Activated CD4-positive, CD25-positive, alpha-beta regulatory T cell treated with anti-CD3 and anti-CD28 coated beads, Interleukin-2, amount 50 U/mL, for 16 hours (primary cell): ENCODE data around the gene AKIRIN2.

ENCODE experiments used
- DNase-seq: peaks from one replicate; pipeline ENCODE4 v3.0.0-alpha.2; 2020; ENCODE audit warnings: low read depth, low spot score

The AKIRIN2 gene

GRCh38 chr6:87701676-87702588 lies at the start of gene AKIRIN2:
Gene AKIRIN2, minus strand, starts transcription at chr6:87702233. Its CDS starts 549 bp downstream, at chr6:87701684.
- DNase-seq, result peak; percentile 93

- no peak for DNase-seq
Observed at GRCh38 chr6:87747646-87748045, 45.6 kb upstream of the AKIRIN2 start.

- no peak for DNase-seq
Observed at GRCh38 chr6:87745966-87746721, 44.1 kb upstream of the AKIRIN2 start.

- no peak for DNase-seq
Observed at GRCh38 chr6:87743454-87743853, 41.4 kb upstream of the AKIRIN2 start.

GRCh38 chr6:87742106-87742505 lies 40.1 kb upstream of the AKIRIN2 start:
- peak; percentile 16 for DNase-seq

GRCh38 chr6:87741001-87741650 lies 39.1 kb upstream of the AKIRIN2 start:
- no peak for DNase-seq

- DNase-seq, result no peak
Observed at GRCh38 chr6:87738744-87739143, 36.7 kb upstream of the AKIRIN2 start.

GRCh38 chr6:87738000-87738399 lies 36.0 kb upstream of the AKIRIN2 start:
- no peak for DNase-seq

- no peak for DNase-seq
Observed at GRCh38 chr6:87736809-87737540, 34.9 kb upstream of the AKIRIN2 start.

GRCh38 chr6:87731818-87732661 lies 30.0 kb upstream of the AKIRIN2 start:
- no peak for DNase-seq

- no peak for DNase-seq
Observed at GRCh38 chr6:87731080-87731479, 29.0 kb upstream of the AKIRIN2 start.

GRCh38 chr6:87729965-87730719 lies 28.1 kb upstream of the AKIRIN2 start:
- no peak for DNase-seq

GRCh38 chr6:87728706-87729105 lies 26.7 kb upstream of the AKIRIN2 start:
- no peak for DNase-seq

- no peak for DNase-seq
Observed at GRCh38 chr6:87724983-87725811, 23.2 kb upstream of the AKIRIN2 start.

- no peak for DNase-seq
Observed at GRCh38 chr6:87723170-87724078, 21.4 kb upstream of the AKIRIN2 start.

- no peak for DNase-seq
Observed at GRCh38 chr6:87722540-87723169, 20.6 kb upstream of the AKIRIN2 start.

GRCh38 chr6:87721311-87721710 lies 19.3 kb upstream of the AKIRIN2 start:
- no peak for DNase-seq
